Measurements from ENCODE around the gene ATOH1. TPM values are rescaled to one million over a fixed set of nuclear protein-coding genes. Genes with fewer than 3 reads are reported as not detected.

The ATOH1 gene
- total RNA-seq, 1 experiment from 2014 or later = not detected

GRCh38 chr4:93834249-93835066 lies 5.9 kb downstream of the ATOH1 start:
- no TSS peak for BruUV-seq (replicated peaks)
- Histone ChIP-seq H2AFZ (ENCODE audit: low read depth, low read length, poor library complexity, severe bottlenecking) (no peak overlapping the region), H3K4me2 (ENCODE audit: low read length) (no peak overlapping the region), H3K9me3 (ENCODE audit: control insufficient read depth in 1 of 2, insufficient read depth in 1 of 2, low read depth in 1 of 2, low read length in 2 of 2) (no peaks in the 10 kb centered on the region), H4K20me1 (ENCODE audit: insufficient read depth) (no peaks in the 10 kb centered on the region), H3K27ac (ENCODE audit: low read depth, low read length) (no peak overlapping the region), H3K4me3 (replicated peaks in 1 of 2; ENCODE audit: low read depth in 1 of 2, low read length in 2 of 2) (no peak overlapping the region), H3K36me3 (ENCODE audit: control insufficient read depth in 1 of 2, insufficient read depth in 2 of 2, low read length in 2 of 2) (no peaks in the 10 kb centered on the region), H3K9ac (ENCODE audit: low read length) (no peak overlapping the region), H3K27me3 (ENCODE audit: insufficient read depth, low read length) (peaks cover 37% of the 10 kb centered on the region), H3K4me1 (ENCODE audit: control insufficient read depth in 1 of 2, insufficient read depth in 2 of 2, low read length in 2 of 2) (no peaks in the 10 kb centered on the region), H3K9me2 (ENCODE audit: insufficient read depth) (no peaks in the 10 kb centered on the region), H3K79me2 (ENCODE audit: insufficient read depth, low read length) (no peaks in the 10 kb centered on the region)
- no peak for TF ChIP-seq SIN3A (IDR thresholded peaks at IDR 0.05; ENCODE audit: low read depth)
- TF ChIP-seq CBX3 (IDR thresholded peaks at IDR 0.05; ENCODE audit: low read depth) = no peak
- TF ChIP-seq, protein P1, sequence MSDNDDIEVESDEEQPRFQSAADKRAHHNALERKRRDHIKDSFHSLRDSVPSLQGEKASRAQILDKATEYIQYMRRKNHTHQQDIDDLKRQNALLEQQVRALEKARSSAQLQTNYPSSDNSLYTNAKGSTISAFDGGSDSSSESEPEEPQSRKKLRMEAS (IDR thresholded peaks at IDR 0.05) = no peak
- no peak for TF ChIP-seq REST (IDR thresholded peaks at IDR 0.05; ENCODE audit: low read depth)
- TF ChIP-seq POLR2A (IDR thresholded peaks at IDR 0.05; ENCODE audit: borderline replicate concordance, extremely low read depth, insufficient read depth, insufficient read length) = no peak
- no peak for TF ChIP-seq SP1 (IDR thresholded peaks at IDR 0.05; ENCODE audit: low read depth)
- TF ChIP-seq POLR2AphosphoS5 (IDR thresholded peaks at IDR 0.05; ENCODE audit: low read depth, low read length) = no peak
- TF ChIP-seq ZBTB33 (IDR thresholded peaks at IDR 0.05; ENCODE audit: extremely low read depth, insufficient replicate concordance, low read length) = no peak
- no peak for TF ChIP-seq EZH2 (IDR thresholded peaks at IDR 0.05)
- TF ChIP-seq ZFX (IDR thresholded peaks at IDR 0.05) = no peak
- no peak for TF ChIP-seq ATF3 (IDR thresholded peaks at IDR 0.05)
- TF ChIP-seq EZH2phosphoT487 (IDR thresholded peaks at IDR 0.05; ENCODE audit: borderline replicate concordance) = no peak
- no peak for TF ChIP-seq EGR1 (IDR thresholded peaks at IDR 0.05; ENCODE audit: low read depth)
- no peak for TF ChIP-seq ZNF274 (IDR thresholded peaks at IDR 0.05; ENCODE audit: low read depth, low read length)
- no peak for TF ChIP-seq SRF (IDR thresholded peaks at IDR 0.05; ENCODE audit: low read depth)
- TF ChIP-seq YY1 (IDR thresholded peaks at IDR 0.05; ENCODE audit: extremely low read depth, insufficient replicate concordance, low read depth, low read length) = no peak
- TF ChIP-seq JUND (IDR thresholded peaks at IDR 0.05) = no peak
- no peak for TF ChIP-seq ELF1 (IDR thresholded peaks at IDR 0.05; ENCODE audit: borderline replicate concordance, low read depth)
- ATAC-seq = no peak
- no peak for DNase-seq (ENCODE audit: low read depth, low spot score)
- POLR2A ChIA-PET = no interaction called here
- CTCF ChIA-PET = interaction anchor here (1.3 kb wide), 1 partner anchor 292 kb away, joined by 3 read pairs; no protein-coding TSS in a partner anchor
- RAD21 ChIA-PET (ENCODE audit: low non-redundant PET in 1 of 2, low total read pairs in 2 of 2, uncharacterized antibody in 2 of 2, unreplicated experiment in 2 of 2) = no interaction called here
- intact Hi-C loops (cut with micrococcal nuclease) = no loop called here
